ENCODE data around the gene MRPL32. TPM values are rescaled to one million over a fixed set of nuclear protein-coding genes. Genes with fewer than 3 reads are reported as not detected.

The MRPL32 gene
- total RNA-seq, 1 experiment from 2014 or later = 61.6 TPM

- H3K4me3 ChIP-seq (ENCODE audit: low read depth, low read length) = no peak overlapping the region
- Mint-ChIP-seq H3K4me1 (ENCODE audit: low read depth, unreplicated experiment) (no peaks in the 10 kb centered on the region), H3K4me3 (ENCODE audit: unreplicated experiment) (no peak overlapping the region), H3K27me3 (ENCODE audit: insufficient read depth, unreplicated experiment) (peaks cover 6% of the 10 kb centered on the region), H3K27ac (ENCODE audit: unreplicated experiment) (no peak overlapping the region), H3K9me3 (ENCODE audit: unreplicated experiment) (no peaks in the 10 kb centered on the region), H3K36me3 (ENCODE audit: insufficient read depth, unreplicated experiment) (no peaks in the 10 kb centered on the region)
- peaks cover 6% of the 10 kb centered on the region; the same call in 1 of the 2 replicates for H3K9me3 ChIP-seq
- intact Hi-C loops (cut with micrococcal nuclease; ENCODE audit: unreplicated experiment) = no loop called here
- no peak for TF ChIP-seq CTCF (IDR thresholded peaks at IDR 0.05; ENCODE audit: insufficient read depth in 1 of 2, low read depth in 1 of 2, low read length in 1 of 2, severe bottlenecking in 1 of 2, unreplicated experiment in 1 of 2)
- BruUV-seq (replicated peaks) = no TSS peak
- ChIA-PET POLR2A (no interaction called here), CTCF (interaction anchor here (0.6 kb wide), 1 partner anchor 15 kb away, joined by 3 read pairs; no protein-coding TSS in a partner anchor)
- no peak for DNase-seq
- no peaks in the 10 kb centered on the region for H3K4me1 ChIP-seq
- H3K36me3 ChIP-seq (ENCODE audit: control insufficient read depth, insufficient read depth, low read length) = no peaks in the 10 kb centered on the region
- no peaks in the 10 kb centered on the region for H3K27me3 ChIP-seq (replicated peaks; ENCODE audit: control insufficient read depth, insufficient read depth, low read length)
These were observed 23.9 kb downstream of the MRPL32 start for GRCh38 chr7:42956062-42956461.

- Histone ChIP-seq H3K4me3 (ENCODE audit: low read depth, low read length) (no peak overlapping the region), H3K4me1 (no peaks in the 10 kb centered on the region), H3K27me3 (replicated peaks; ENCODE audit: control insufficient read depth, insufficient read depth, low read length) (no peaks in the 10 kb centered on the region), H3K36me3 (ENCODE audit: control insufficient read depth, insufficient read depth, low read length) (no peaks in the 10 kb centered on the region), H3K9me3 (peaks cover 6% of the 10 kb centered on the region; the same call in 1 of the 2 replicates)
- Mint-ChIP-seq H3K9me3 (ENCODE audit: unreplicated experiment) (no peaks in the 10 kb centered on the region), H3K27ac (ENCODE audit: unreplicated experiment) (no peak overlapping the region), H3K4me3 (ENCODE audit: unreplicated experiment) (no peak overlapping the region), H3K27me3 (ENCODE audit: insufficient read depth, unreplicated experiment) (peaks cover 13% of the 10 kb centered on the region), H3K36me3 (ENCODE audit: insufficient read depth, unreplicated experiment) (no peaks in the 10 kb centered on the region), H3K4me1 (ENCODE audit: low read depth, unreplicated experiment) (no peaks in the 10 kb centered on the region)
- no peak for DNase-seq
- TF ChIP-seq CTCF (IDR thresholded peaks at IDR 0.05; ENCODE audit: insufficient read depth in 1 of 2, low read depth in 1 of 2, low read length in 1 of 2, severe bottlenecking in 1 of 2, unreplicated experiment in 1 of 2) = no peak
- ChIA-PET POLR2A (no interaction called here), CTCF (no interaction called here)
- no TSS peak for BruUV-seq (replicated peaks)
- intact Hi-C loops (cut with micrococcal nuclease; ENCODE audit: unreplicated experiment) = no loop called here
These were observed 27.4 kb downstream of the MRPL32 start for GRCh38 chr7:42959549-42959948.

- Histone ChIP-seq H3K4me3 (ENCODE audit: low read depth, low read length) (no peak overlapping the region), H3K9me3 (peaks cover 6% of the 10 kb centered on the region; the same call in 1 of the 2 replicates), H3K27me3 (replicated peaks; ENCODE audit: control insufficient read depth, insufficient read depth, low read length) (no peaks in the 10 kb centered on the region), H3K4me1 (no peaks in the 10 kb centered on the region), H3K36me3 (ENCODE audit: control insufficient read depth, insufficient read depth, low read length) (no peaks in the 10 kb centered on the region)
- ChIA-PET CTCF (no interaction called here), POLR2A (no interaction called here)
- no TSS peak for BruUV-seq (replicated peaks)
- Mint-ChIP-seq H3K9me3 (ENCODE audit: unreplicated experiment) (no peaks in the 10 kb centered on the region), H3K36me3 (ENCODE audit: insufficient read depth, unreplicated experiment) (no peaks in the 10 kb centered on the region), H3K4me1 (ENCODE audit: low read depth, unreplicated experiment) (no peaks in the 10 kb centered on the region), H3K27ac (ENCODE audit: unreplicated experiment) (no peak overlapping the region), H3K27me3 (ENCODE audit: insufficient read depth, unreplicated experiment) (peaks cover 13% of the 10 kb centered on the region), H3K4me3 (ENCODE audit: unreplicated experiment) (no peak overlapping the region)
- DNase-seq = no peak
- intact Hi-C loops (cut with micrococcal nuclease; ENCODE audit: unreplicated experiment) = no loop called here
- TF ChIP-seq CTCF (IDR thresholded peaks at IDR 0.05; ENCODE audit: insufficient read depth in 1 of 2, low read depth in 1 of 2, low read length in 1 of 2, severe bottlenecking in 1 of 2, unreplicated experiment in 1 of 2) = no peak
These were observed 28.6 kb downstream of the MRPL32 start for GRCh38 chr7:42960762-42961161.

All from Caco-2 (cell line).